ENCODE results near the gene BRIP1.
"Not testable (repeated sequence)": the region's sequence is repeated elsewhere in the genome, so short reads cannot be mapped to it uniquely, and the experiment has no call there.

The BRIP1 gene

GRCh38 chr17:61673019-61673897 is 190.1 kb downstream of the BRIP1 start:
- not testable (repeated sequence) for DNase-seq (ENCODE audit: insufficient read length, low spot score); FAIRE-seq

GRCh38 chr17:61672140-61672539 is 191.2 kb downstream of the BRIP1 start:
- TF ChIP-seq POLR2A (IDR thresholded peaks at IDR 0.05; ENCODE audit: low read depth, low read length): no peak
- no peak for FAIRE-seq
- DNase-seq (ENCODE audit: insufficient read length, low spot score): no peak

- no peak for FAIRE-seq
- no peak for TF ChIP-seq POLR2A (IDR thresholded peaks at IDR 0.05; ENCODE audit: low read depth, low read length)
- no peak for DNase-seq (ENCODE audit: insufficient read length, low spot score)
Measured at GRCh38 chr17:61670691-61671090, 192.6 kb downstream of the BRIP1 start.

- no peak for TF ChIP-seq POLR2A (IDR thresholded peaks at IDR 0.05; ENCODE audit: low read depth, low read length)
- FAIRE-seq (no peak), DNase-seq (ENCODE audit: insufficient read length, low spot score) (no peak)
Measured at GRCh38 chr17:61669522-61669921, 193.8 kb downstream of the BRIP1 start.

GRCh38 chr17:61668486-61668885 is 194.8 kb downstream of the BRIP1 start:
- no peak for TF ChIP-seq POLR2A (IDR thresholded peaks at IDR 0.05; ENCODE audit: low read depth, low read length)
- no peak for DNase-seq (ENCODE audit: insufficient read length, low spot score)
- no peak for FAIRE-seq

- DNase-seq (ENCODE audit: insufficient read length, low spot score); FAIRE-seq: not testable (repeated sequence)
Measured at GRCh38 chr17:61666406-61667088, 196.8 kb downstream of the BRIP1 start.

- no peak for DNase-seq (ENCODE audit: insufficient read length, low spot score)
- FAIRE-seq: no peak
- no peak for TF ChIP-seq POLR2A (IDR thresholded peaks at IDR 0.05; ENCODE audit: low read depth, low read length)
Measured at GRCh38 chr17:61663310-61663709, 200.0 kb downstream of the BRIP1 start.

- TF ChIP-seq POLR2A (IDR thresholded peaks at IDR 0.05; ENCODE audit: low read depth, low read length): no peak
- FAIRE-seq (no peak), DNase-seq (ENCODE audit: insufficient read length, low spot score) (no peak)
Measured at GRCh38 chr17:61662741-61663140, 200.6 kb downstream of the BRIP1 start.

- no peak for FAIRE-seq
- no peak for DNase-seq (ENCODE audit: insufficient read length, low spot score)
- no peak for TF ChIP-seq POLR2A (IDR thresholded peaks at IDR 0.05; ENCODE audit: low read depth, low read length)
Measured at GRCh38 chr17:61662186-61662585, 201.1 kb downstream of the BRIP1 start.

- DNase-seq (ENCODE audit: insufficient read length, low spot score) (no peak), FAIRE-seq (peak; percentile 50)
- TF ChIP-seq POLR2A (IDR thresholded peaks at IDR 0.05; ENCODE audit: low read depth, low read length): no peak
Measured at GRCh38 chr17:61660746-61661485, 202.4 kb downstream of the BRIP1 start.

- no peak for DNase-seq (ENCODE audit: insufficient read length, low spot score)
- FAIRE-seq: no peak
- TF ChIP-seq POLR2A (IDR thresholded peaks at IDR 0.05; ENCODE audit: low read depth, low read length): no peak
Measured at GRCh38 chr17:61659437-61659836, 203.9 kb downstream of the BRIP1 start.

- no peak for DNase-seq (ENCODE audit: insufficient read length, low spot score)
- no peak for FAIRE-seq
- TF ChIP-seq POLR2A (IDR thresholded peaks at IDR 0.05; ENCODE audit: low read depth, low read length): no peak
Measured at GRCh38 chr17:61658183-61658582, 205.1 kb downstream of the BRIP1 start.

GRCh38 chr17:61657338-61657737 is 206.0 kb downstream of the BRIP1 start:
- no peak for TF ChIP-seq POLR2A (IDR thresholded peaks at IDR 0.05; ENCODE audit: low read depth, low read length)
- FAIRE-seq (no peak), DNase-seq (ENCODE audit: insufficient read length, low spot score) (no peak)

GRCh38 chr17:61656721-61657217 is 206.6 kb downstream of the BRIP1 start:
- DNase-seq (ENCODE audit: insufficient read length, low spot score) (no peak), FAIRE-seq (no peak)
- TF ChIP-seq POLR2A (IDR thresholded peaks at IDR 0.05; ENCODE audit: low read depth, low read length): no peak

All from H54 (cell line).